Right lobe of liver (tissue), 6 donors: Measurements from ENCODE around the gene LCE6A. TPM values are rescaled to one million over a fixed set of nuclear protein-coding genes. Genes with fewer than 3 reads are reported as not detected.

ENCODE experiments used
- ATAC-seq, 4 donors: fragments of 200-7000 bp; cut with Tn5 transposase; one replicate each; pipeline ENCODE4 v1.9.1; 2020; ENCODE audit warnings: mild to moderate bottlenecking in 4 of 4, moderate library complexity in 4 of 4
- DNase-seq, 3 donors: peaks; one replicate each; pipeline ENCODE4 v3.0.0-alpha.2; 2020
- H3K27ac ChIP-seq, 3 donors: fragments of 200-600 bp; one replicate each; pipeline ENCODE4 v1.8.0; 2022
- H3K27me3 ChIP-seq, 2 donors: fragments of 200-600 bp; one replicate each; pipeline ENCODE4 v1.8.0; 2022
- H3K36me3 ChIP-seq, 4 donors: fragments of 200-600 bp; sonication (generic) in 1 of 4; one replicate each; pipeline versions ENCODE4 v1.5.1 to v1.8.0; 2017 to 2022; ENCODE audit warnings: control low read depth in 1 of 4
- H3K4me1 ChIP-seq, 4 donors: fragments of 200-600 bp; sonication (generic) in 1 of 4; one replicate each; pipeline versions ENCODE4 v1.5.1 to v1.8.0; 2017 to 2022; ENCODE audit warnings: control low read depth in 1 of 4
- H3K4me3 ChIP-seq, 3 donors: fragments of 200-600 bp; one replicate each; pipeline ENCODE4 v1.8.0; 2022
- H3K9me3 ChIP-seq, 4 donors: fragments of 200-600 bp; sonication (generic) in 1 of 4; one replicate each; pipeline versions ENCODE4 v1.5.1 to v1.8.0; 2017 to 2022; ENCODE audit warnings: control low read depth in 1 of 4
- POLR2A ChIP-seq: fragments of 450-650 bp; IDR thresholded peaks from one replicate; pipeline ENCODE4 v1.6.1; 2017; ENCODE audit warnings: antibody characterized with exemption, mild to moderate bottlenecking
- WGBS: methylation state at CpG from one replicate; pipeline ENCODE4 v1.1.6; 2018; ENCODE audit warnings: low coverage, low lambda C conversion rate; ENCODE audit not compliant: insufficient coverage; ENCODE audit errors: missing lambda C conversion rate; 5-methylcytosine and 5-hydroxymethylcytosine counted together
- intact Hi-C, 2 donors: fragments of 100-400 bp; cut with DNase I; formaldehyde crosslinking; loops; one replicate each; pipeline versions ENCODE4 v1.11.2 to v1.14.1; 2022
- total RNA-seq, 6 experiments: library from RNA; depleted of rRNA in 2 of 6; stranded (reverse); fragments of >200 nt in 2 of 6; fragmentation: NEBNext Ultra II Directional in 3 of 6; extraction: Animal tissue kit (Norgen Biotek cat#: 25700) in 3 of 6; gene quantifications; one replicate each; pipeline versions ENCODE4 v1.1.0 to v1.2.4, GENCODE V29; 2016 to 2023
- TF ChIP-seq, protein P1 (sequence below), 4 donors: fragments of 200-600 bp in 3 of 4; fragments of 450-650 bp in 1 of 4; IDR thresholded peaks; one replicate each; pipeline versions ENCODE4 v1.5.1 to v1.8.0; 2016 to 2022; ENCODE audit warnings: antibody characterized with exemption in 4 of 4, mild to moderate bottlenecking in 2 of 4
- donor health status: DM: no; HTN: yes; CAD: no.
- donor health status: DM: no; HTN: no; CAD: no.
- donor health status: DM: no; HTN: no; CAD: no.
- donor health status: DM: no; HTN: yes; CAD: no.
- donor health status: DM: no; HTN: yes; CAD: no.

Gene LCE6A
- total RNA-seq, 6 experiments from 2014 or later, result not detected

DNA sequence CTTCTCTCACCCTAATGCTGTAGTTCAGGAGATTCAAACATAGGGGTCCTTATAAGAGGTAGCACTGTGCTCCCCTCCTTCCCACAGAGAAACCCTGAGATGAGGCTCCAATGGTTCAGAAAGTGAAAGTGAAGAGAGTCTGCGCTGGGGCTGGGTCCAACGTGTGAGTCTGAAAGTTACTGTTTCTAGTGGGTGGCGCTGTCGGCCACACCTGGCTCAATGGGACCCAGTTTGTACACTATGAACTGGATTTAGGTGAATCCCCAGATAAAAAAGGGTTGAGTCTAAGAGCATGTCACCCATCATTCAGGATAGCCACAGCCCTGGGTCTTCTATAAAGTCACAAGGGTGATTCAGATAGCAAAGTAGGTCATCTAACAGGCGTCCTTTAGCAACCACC is 38.3 kb downstream of the LCE6A start:
- Histone ChIP-seq H3K4me3 (no peak overlapping the region), H3K9me3 (no peaks in the 10 kb centered on the region), H3K27me3 (no peaks in the 10 kb centered on the region), H3K27ac (peak overlapping the region in 1 of 3 donors; percentile 56), H3K4me1 (peaks cover 0 to 40% (median 14%) of the 10 kb centered on the region in 4 donors), H3K36me3 (no peaks in the 10 kb centered on the region)
- intact Hi-C loops, result no loop called here
- WGBS, result 49% methylated on average over 5 of the region's 5 CpGs
- TF ChIP-seq, protein P1, sequence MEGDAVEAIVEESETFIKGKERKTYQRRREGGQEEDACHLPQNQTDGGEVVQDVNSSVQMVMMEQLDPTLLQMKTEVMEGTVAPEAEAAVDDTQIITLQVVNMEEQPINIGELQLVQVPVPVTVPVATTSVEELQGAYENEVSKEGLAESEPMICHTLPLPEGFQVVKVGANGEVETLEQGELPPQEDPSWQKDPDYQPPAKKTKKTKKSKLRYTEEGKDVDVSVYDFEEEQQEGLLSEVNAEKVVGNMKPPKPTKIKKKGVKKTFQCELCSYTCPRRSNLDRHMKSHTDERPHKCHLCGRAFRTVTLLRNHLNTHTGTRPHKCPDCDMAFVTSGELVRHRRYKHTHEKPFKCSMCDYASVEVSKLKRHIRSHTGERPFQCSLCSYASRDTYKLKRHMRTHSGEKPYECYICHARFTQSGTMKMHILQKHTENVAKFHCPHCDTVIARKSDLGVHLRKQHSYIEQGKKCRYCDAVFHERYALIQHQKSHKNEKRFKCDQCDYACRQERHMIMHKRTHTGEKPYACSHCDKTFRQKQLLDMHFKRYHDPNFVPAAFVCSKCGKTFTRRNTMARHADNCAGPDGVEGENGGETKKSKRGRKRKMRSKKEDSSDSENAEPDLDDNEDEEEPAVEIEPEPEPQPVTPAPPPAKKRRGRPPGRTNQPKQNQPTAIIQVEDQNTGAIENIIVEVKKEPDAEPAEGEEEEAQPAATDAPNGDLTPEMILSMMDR (IDR thresholded peaks at IDR 0.05), result no peak
- no peak for TF ChIP-seq POLR2A
- DNase-seq, result no peak
- ATAC-seq, result peak; percentile 35 to 68 (median 49)

- ATAC-seq, result no peak
Observed at GRCh38 chr1:152884085-152884484, 41.4 kb downstream of the LCE6A start.

DNA sequence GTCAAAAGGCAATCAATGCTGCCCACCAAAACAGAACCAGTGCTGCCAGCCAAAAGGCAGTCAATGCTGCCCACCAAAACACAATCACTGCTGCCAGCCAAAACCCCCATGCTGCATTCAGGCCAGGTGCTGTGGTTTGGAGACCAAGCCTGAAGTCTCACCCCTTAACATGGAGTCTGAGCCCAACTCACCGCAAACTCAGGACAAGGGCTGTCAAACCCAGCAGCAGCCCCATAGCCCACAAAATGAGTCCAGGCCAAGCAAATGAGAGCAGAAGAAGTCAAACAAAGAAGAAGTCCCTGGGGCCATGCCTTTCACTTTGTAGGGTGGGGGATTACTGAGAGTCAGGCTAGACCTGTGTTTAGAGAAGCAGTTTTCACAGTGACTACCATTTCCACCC is 41.9 kb downstream of the LCE6A start:
- no peaks in the 10 kb centered on the region for H3K36me3 ChIP-seq
- H3K9me3 ChIP-seq, result no peaks in the 10 kb centered on the region
- no CpG with 5 or more reads among the region's 1 CpG for WGBS
- no peak for ATAC-seq
- H3K4me3 ChIP-seq, result no peak overlapping the region
- no peaks in the 10 kb centered on the region for H3K27me3 ChIP-seq
- TF ChIP-seq, protein P1 (IDR thresholded peaks at IDR 0.05), result no peak
- TF ChIP-seq POLR2A, result no peak
- intact Hi-C loops, result no loop called here
- no peak overlapping the region for H3K27ac ChIP-seq
- H3K4me1 ChIP-seq, result peaks cover 0 to 29% (median 12%) of the 10 kb centered on the region in 4 donors
- DNase-seq, result no peak

More at GRCh38 chr1:152884085-152884484, 41.4 kb downstream of the LCE6A start:
- no peak overlapping the region for H3K27ac ChIP-seq
- H3K27me3 ChIP-seq, result no peaks in the 10 kb centered on the region
- H3K36me3 ChIP-seq, result no peaks in the 10 kb centered on the region
- TF ChIP-seq POLR2A, result no peak
- TF ChIP-seq, protein P1 (IDR thresholded peaks at IDR 0.05), result no peak
- no peak overlapping the region for H3K4me3 ChIP-seq
- no peaks in the 10 kb centered on the region for H3K9me3 ChIP-seq
- intact Hi-C loops, result no loop called here
- no peak for DNase-seq
- peaks cover 0 to 34% (median 14%) of the 10 kb centered on the region in 4 donors for H3K4me1 ChIP-seq

GRCh38 chr1:152884966-152885624 is 42.4 kb downstream of the LCE6A start:
- intact Hi-C loops, result no loop called here
- TF ChIP-seq, protein P1 (IDR thresholded peaks at IDR 0.05), result no peak
- no peak for TF ChIP-seq POLR2A
- H3K36me3 ChIP-seq, result no peaks in the 10 kb centered on the region
- 81% methylated on average over 2 of the region's 4 CpGs for WGBS
- DNase-seq (no peak), ATAC-seq (no peak)
- H3K4me3 ChIP-seq, result no peak overlapping the region
- H3K27me3 ChIP-seq, result no peaks in the 10 kb centered on the region
- peaks cover 0 to 23% (median 9%) of the 10 kb centered on the region in 4 donors for H3K4me1 ChIP-seq
- H3K9me3 ChIP-seq, result no peaks in the 10 kb centered on the region
- H3K27ac ChIP-seq, result peak overlapping the region in 1 of 3 donors; percentile 72
